IMR-90 (cell line): ENCODE results near the gene SELP. TPM values are rescaled to one million over a fixed set of nuclear protein-coding genes. Genes with fewer than 3 reads are reported as not detected.

Source experiments
- ATAC-seq: fragments of 200-7000 bp; cut with Tn5 transposase; 2 replicates; pipeline ENCODE4 v1.9.1; 2020; ENCODE audit warnings: low read depth, mild to moderate bottlenecking, moderate library complexity
- BruUV-seq: library from RNA; stranded (reverse); fragments of 400-500 nt; replicated peaks from 2 replicates; lab custom pipeline; 2021; lab: Mats Ljungman, UMichigan
- CTCF ChIA-PET: fragments of 300-600 bp; formaldehyde crosslinking; extraction: SDS; loops from one replicate; lab custom pipeline; 2021; ENCODE audit warnings: antibody characterized with exemption; lab: Yijun Ruan, JAX
- POLR2A ChIA-PET: fragments of 300-600 bp; sonication (Branson Sonifier 250); formaldehyde crosslinking; loops from one replicate; lab custom pipeline; 2022; ENCODE audit warnings: antibody characterized with exemption; ENCODE audit not compliant: unreplicated experiment; lab: Charles Lee
- DNase-seq: peaks from one replicate; pipeline ENCODE4 v3.0.0; 2013
- H2AFZ ChIP-seq: replicated peaks from 2 replicates; pipeline ENCODE3; 2013; ENCODE audit warnings: low read length, mild to moderate bottlenecking; ENCODE audit not compliant: poor library complexity
- H2AK5ac ChIP-seq: 2 replicates; pipeline ENCODE4 v1.6.1; 2013; ENCODE audit warnings: low read depth, low read length, inconsistent platforms
- H2AK9ac ChIP-seq: replicated peaks from 2 replicates; pipeline ENCODE3; 2013; ENCODE audit warnings: mild to moderate bottlenecking, low read depth, low read length, moderate library complexity; ENCODE audit not compliant: poor library complexity
- H2BK120ac ChIP-seq: 2 replicates; pipeline ENCODE4 v1.6.1; 2013; ENCODE audit warnings: low read depth, low read length, inconsistent platforms
- H2BK15ac ChIP-seq: 3 replicates; pipeline ENCODE4 v1.6.1; 2013; ENCODE audit warnings: low read depth, low read length, inconsistent platforms
- H2BK20ac ChIP-seq: 2 replicates; pipeline ENCODE4 v1.6.1; 2013; ENCODE audit warnings: low read depth, mild to moderate bottlenecking, inconsistent platforms, low read length, moderate library complexity
- H2BK5ac ChIP-seq: 2 replicates; pipeline ENCODE4 v1.6.1; 2013; ENCODE audit warnings: mild to moderate bottlenecking, low read depth, low read length, inconsistent platforms; ENCODE audit not compliant: poor library complexity, severe bottlenecking
- H3K14ac ChIP-seq: replicated peaks from 2 replicates; pipeline ENCODE4 v1.6.1; 2013; ENCODE audit warnings: low read depth, low read length, inconsistent platforms
- H3K18ac ChIP-seq: 2 replicates; pipeline ENCODE4 v1.6.1; 2013; ENCODE audit warnings: low read depth, low read length, control low read depth
- H3K23ac ChIP-seq: 2 replicates; pipeline ENCODE4 v1.6.1; 2013; ENCODE audit warnings: low read depth, low read length, inconsistent platforms
- H3K27ac ChIP-seq: 2 replicates; pipeline ENCODE4 v1.5.1; 2013; ENCODE audit warnings: mild to moderate bottlenecking, control low read depth, low read length; ENCODE audit not compliant: insufficient read depth
- H3K27me3 ChIP-seq: 2 replicates; pipeline ENCODE4 v1.6.1; 2013; ENCODE audit warnings: low read length; ENCODE audit not compliant: control insufficient read depth, insufficient read depth
- H3K36me3 ChIP-seq: 2 replicates; pipeline ENCODE4 v1.6.1; 2013; ENCODE audit warnings: low read length, mixed read lengths; ENCODE audit not compliant: control insufficient read depth, insufficient read depth
- H3K4ac ChIP-seq: 2 replicates; pipeline ENCODE4 v1.6.1; 2013; ENCODE audit warnings: low read depth, low read length, inconsistent platforms
- H3K4me1 ChIP-seq: 2 replicates; pipeline ENCODE4 v1.6.1; 2013; ENCODE audit warnings: low read length, mixed read lengths; ENCODE audit not compliant: control insufficient read depth, insufficient read depth
- H3K4me2 ChIP-seq: 2 replicates; pipeline ENCODE4 v1.6.1; 2013; ENCODE audit warnings: low read depth, mild to moderate bottlenecking, control low read depth, low read length, moderate library complexity
- H3K4me3 ChIP-seq: 2 replicates; pipeline ENCODE4 v1.5.1; 2013; ENCODE audit warnings: low read depth, mild to moderate bottlenecking, control low read depth, low read length, moderate library complexity; ENCODE audit not compliant: insufficient read depth
- H3K56ac ChIP-seq: 2 replicates; pipeline ENCODE4 v1.6.1; 2013; ENCODE audit warnings: low read length, inconsistent platforms; ENCODE audit not compliant: insufficient read depth; ENCODE audit errors: extremely low read depth
- H3K79me1 ChIP-seq, 2 experiments: 2 replicates each; pipeline ENCODE4 v1.6.1; 2013; ENCODE audit warnings: low read length in 2 of 2, inconsistent platforms in 1 of 2, low read depth in 1 of 2
- H3K9ac ChIP-seq: 2 replicates; pipeline ENCODE4 v1.6.1; 2013; ENCODE audit warnings: low read depth, low read length, control low read depth
- H3K9me1 ChIP-seq: 2 replicates; pipeline ENCODE4 v1.6.1; 2013; ENCODE audit warnings: low read length, inconsistent platforms; ENCODE audit not compliant: insufficient read depth
- H3K9me3 ChIP-seq: 2 replicates; pipeline ENCODE4 v1.6.1; 2013; ENCODE audit warnings: low read length; ENCODE audit not compliant: control insufficient read depth, insufficient read depth
- H4K20me1 ChIP-seq: 2 replicates; pipeline ENCODE4 v1.6.1; 2013; ENCODE audit warnings: low read length, inconsistent platforms; ENCODE audit not compliant: insufficient read depth
- H4K5ac ChIP-seq: 2 replicates; pipeline ENCODE4 v1.6.1; 2013; ENCODE audit warnings: mild to moderate bottlenecking, low read depth, low read length, control low read depth
- H4K8ac ChIP-seq, 2 experiments: 2 replicates each; pipeline ENCODE4 v1.6.1; 2013; ENCODE audit warnings: low read depth in 2 of 2, low read length in 2 of 2, control low read depth in 1 of 2, inconsistent platforms in 1 of 2
- H4K91ac ChIP-seq: 2 replicates; pipeline ENCODE4 v1.6.1; 2013; ENCODE audit warnings: low read depth, low read length, inconsistent platforms; ENCODE audit not compliant: insufficient read depth
- CEBPB ChIP-seq: IDR thresholded peaks from 2 replicates; pipeline ENCODE4 v1.6.1; 2012; ENCODE audit warnings: low read depth, low read length, improper control_type of control experiment
- FOS ChIP-seq: fragments of 150-350 bp; IDR thresholded peaks from 2 replicates; pipeline ENCODE4 v1.6.1; 2016; ENCODE audit warnings: low read depth, low read length
- MAFK ChIP-seq: IDR thresholded peaks from 2 replicates; pipeline ENCODE4 v1.6.1; 2012; ENCODE audit warnings: low read depth, low read length, improper control_type of control experiment
- MAZ ChIP-seq: IDR thresholded peaks from 2 replicates; pipeline ENCODE4 v1.6.1; 2012; ENCODE audit warnings: low read depth, mild to moderate bottlenecking, low read length, improper control_type of control experiment, moderate library complexity, borderline replicate concordance
- MXI1 ChIP-seq: IDR thresholded peaks from 2 replicates; pipeline ENCODE4 v1.6.1; 2012; ENCODE audit warnings: low read depth, mild to moderate bottlenecking, low read length, moderate library complexity, borderline replicate concordance
- NFE2L2 ChIP-seq: fragments of 150-350 bp; IDR thresholded peaks from 2 replicates; pipeline ENCODE4 v1.6.1; 2016; ENCODE audit warnings: low read depth, mild to moderate bottlenecking, low read length
- POLR2A ChIP-seq: IDR thresholded peaks from 2 replicates; pipeline ENCODE4 v1.6.1; 2012; ENCODE audit warnings: mild to moderate bottlenecking, low read depth, low read length
- RCOR1 ChIP-seq: IDR thresholded peaks from 2 replicates; pipeline ENCODE4 v1.6.1; 2012; ENCODE audit warnings: mild to moderate bottlenecking, low read length, improper control_type of control experiment; ENCODE audit not compliant: insufficient replicate concordance
- SMC3 ChIP-seq: fragments of 150-350 bp; IDR thresholded peaks from 2 replicates; pipeline ENCODE4 v1.6.1; 2016; ENCODE audit warnings: low read depth, mild to moderate bottlenecking, antibody characterized with exemption, low read length, moderate library complexity
- USF2 ChIP-seq: fragments of 150-350 bp; IDR thresholded peaks from 2 replicates; pipeline ENCODE4 v1.6.1; 2017; ENCODE audit warnings: mild to moderate bottlenecking, antibody characterized with exemption, low read length, low read depth
- WGBS, 2 experiments: methylation state at CpG; one replicate each; pipeline versions ENCODE4 v1.1.5 to v1.1.7; 2013; ENCODE audit warnings: missing lambda C conversion rate in 2 of 2; ENCODE audit not compliant: insufficient read length in 1 of 2; ENCODE audit errors: extremely low coverage in 2 of 2; 5-methylcytosine and 5-hydroxymethylcytosine counted together
- dilution Hi-C: fragments of 300-500 bp; cut with HindIII; formaldehyde crosslinking; loops from one replicate; pipeline ENCODE4 v1.14.3; 2018; ENCODE audit warnings: low sequenced_read_pairs; ENCODE audit not compliant: unreplicated experiment
- in situ Hi-C: fragments of 300-500 bp; cut with MboI; formaldehyde crosslinking; loops from 3 replicates; pipeline ENCODE4 v1.14.3; 2019; ENCODE audit warnings: low sequenced_read_pairs, inconsistent platforms, mixed read lengths
- intact Hi-C: fragments of 100-400 bp; cut with micrococcal nuclease; formaldehyde crosslinking; loops from 2 replicates; pipeline ENCODE4 v1.10.0; 2022
- polyA plus RNA-seq, 3 experiments: library from polyadenylated mRNA; depleted of rRNA; stranded (reverse); fragments of >200 nt; gene quantifications; 2 replicates each; pipeline ENCODE4 v1.2.3, GENCODE V29; 2012; ENCODE audit warnings: low replicate concordance in 1 of 3
- total RNA-seq: library from RNA; depleted of rRNA; stranded (reverse); fragments of >200 nt; gene quantifications from 2 replicates; pipeline ENCODE4 v1.2.3, GENCODE V29; 2012
- TF ChIP-seq, protein P1 (sequence below): conservative IDR thresholded peaks from 2 replicates; pipeline ENCODE4 v1.5.1; 2012; ENCODE audit warnings: mild to moderate bottlenecking, low read depth, low read length, improper control_type of control experiment
- TF ChIP-seq, protein P2 (sequence below): fragments of 150-350 bp; IDR thresholded peaks from 2 replicates; pipeline ENCODE4 v1.6.1; 2016; ENCODE audit warnings: low read depth, mild to moderate bottlenecking, low read length, moderate library complexity, borderline replicate concordance

SELP gene
- total and polyA plus RNA-seq, 2 of the 4 experiments (the other 2 are of a cell fraction): not detected

DNA sequence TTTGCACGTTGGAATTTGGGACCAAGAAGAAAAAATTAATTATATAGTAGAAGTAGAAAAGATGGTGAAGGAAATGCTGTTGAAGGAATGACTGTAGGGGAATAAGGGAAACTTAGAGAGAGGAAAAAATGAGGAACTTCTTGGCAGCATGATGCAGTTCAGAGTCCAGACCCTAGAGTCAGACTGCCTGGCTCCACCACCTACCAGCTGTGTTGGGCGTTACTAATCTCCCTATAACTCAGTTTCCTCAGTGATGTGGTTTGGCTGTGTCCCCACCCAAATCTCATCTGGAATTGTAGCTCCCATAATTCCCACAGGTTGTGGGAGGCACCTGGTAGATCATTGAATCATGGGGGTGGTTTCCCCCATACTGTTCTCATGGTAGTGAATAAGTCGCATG is 1.3 kb upstream of the SELP start:
- CTCF ChIA-PET: no interaction called here
- in situ Hi-C loops (no loop called here), dilution Hi-C loops (no loop called here), intact Hi-C loops (no loop called here)
- WGBS, 2 experiments: 100% methylated on average over 1 of the region's 3 CpGs; no CpG with 5 or more reads in 1 of the 2 experiments
- no peaks in the 10 kb centered on the region for H3K4me1 ChIP-seq
- ATAC-seq: no peak
- H3K27ac ChIP-seq: no peak overlapping the region
- no peak overlapping the region for H2AK5ac ChIP-seq
- H4K20me1 ChIP-seq: no peaks in the 10 kb centered on the region
- no peak overlapping the region for H3K4me3 ChIP-seq
- no peak overlapping the region for H2BK20ac ChIP-seq
- no peak overlapping the region for H3K9ac ChIP-seq
- no peak overlapping the region for H3K18ac ChIP-seq
- POLR2A ChIA-PET: no interaction called here
- no peak overlapping the region for H2BK5ac ChIP-seq
- H3K27me3 ChIP-seq: no peaks in the 10 kb centered on the region
- DNase-seq: no peak
- no TSS peak for BruUV-seq
- H4K8ac ChIP-seq: no peak overlapping the region
- no peak overlapping the region for H4K91ac ChIP-seq
- no peak overlapping the region for H2BK15ac ChIP-seq
- H3K9me1 ChIP-seq: no peaks in the 10 kb centered on the region
- H3K9me3 ChIP-seq: peaks cover 7% of the 10 kb centered on the region; the same call in 1 of the 2 replicates
- H3K23ac ChIP-seq: no peak overlapping the region
- H2AK9ac ChIP-seq: no peak overlapping the region
- H2BK120ac ChIP-seq: no peak overlapping the region
- TF ChIP-seq CEBPB: no peak
- TF ChIP-seq, protein P1, sequence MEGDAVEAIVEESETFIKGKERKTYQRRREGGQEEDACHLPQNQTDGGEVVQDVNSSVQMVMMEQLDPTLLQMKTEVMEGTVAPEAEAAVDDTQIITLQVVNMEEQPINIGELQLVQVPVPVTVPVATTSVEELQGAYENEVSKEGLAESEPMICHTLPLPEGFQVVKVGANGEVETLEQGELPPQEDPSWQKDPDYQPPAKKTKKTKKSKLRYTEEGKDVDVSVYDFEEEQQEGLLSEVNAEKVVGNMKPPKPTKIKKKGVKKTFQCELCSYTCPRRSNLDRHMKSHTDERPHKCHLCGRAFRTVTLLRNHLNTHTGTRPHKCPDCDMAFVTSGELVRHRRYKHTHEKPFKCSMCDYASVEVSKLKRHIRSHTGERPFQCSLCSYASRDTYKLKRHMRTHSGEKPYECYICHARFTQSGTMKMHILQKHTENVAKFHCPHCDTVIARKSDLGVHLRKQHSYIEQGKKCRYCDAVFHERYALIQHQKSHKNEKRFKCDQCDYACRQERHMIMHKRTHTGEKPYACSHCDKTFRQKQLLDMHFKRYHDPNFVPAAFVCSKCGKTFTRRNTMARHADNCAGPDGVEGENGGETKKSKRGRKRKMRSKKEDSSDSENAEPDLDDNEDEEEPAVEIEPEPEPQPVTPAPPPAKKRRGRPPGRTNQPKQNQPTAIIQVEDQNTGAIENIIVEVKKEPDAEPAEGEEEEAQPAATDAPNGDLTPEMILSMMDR: no peak
- TF ChIP-seq SMC3: no peak
- TF ChIP-seq NFE2L2: no peak
- no peak for TF ChIP-seq RCOR1
- no peak for TF ChIP-seq USF2
- TF ChIP-seq MAZ: no peak
- TF ChIP-seq MAFK: no peak
- no peak for TF ChIP-seq MXI1
- no peak for TF ChIP-seq POLR2A
- no peak for TF ChIP-seq FOS
- TF ChIP-seq, protein P2, sequence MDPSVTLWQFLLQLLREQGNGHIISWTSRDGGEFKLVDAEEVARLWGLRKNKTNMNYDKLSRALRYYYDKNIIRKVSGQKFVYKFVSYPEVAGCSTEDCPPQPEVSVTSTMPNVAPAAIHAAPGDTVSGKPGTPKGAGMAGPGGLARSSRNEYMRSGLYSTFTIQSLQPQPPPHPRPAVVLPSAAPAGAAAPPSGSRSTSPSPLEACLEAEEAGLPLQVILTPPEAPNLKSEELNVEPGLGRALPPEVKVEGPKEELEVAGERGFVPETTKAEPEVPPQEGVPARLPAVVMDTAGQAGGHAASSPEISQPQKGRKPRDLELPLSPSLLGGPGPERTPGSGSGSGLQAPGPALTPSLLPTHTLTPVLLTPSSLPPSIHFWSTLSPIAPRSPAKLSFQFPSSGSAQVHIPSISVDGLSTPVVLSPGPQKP: no peak
- no peaks in the 10 kb centered on the region for H3K79me1 ChIP-seq
- H3K4me2 ChIP-seq: no peak overlapping the region
- H4K5ac ChIP-seq: no peak overlapping the region
- H3K36me3 ChIP-seq: no peaks in the 10 kb centered on the region
- no peak overlapping the region for H3K14ac ChIP-seq
- no peak overlapping the region for H2AFZ ChIP-seq
- no peak overlapping the region for H3K56ac ChIP-seq
- no peak overlapping the region for H3K4ac ChIP-seq
